ENCODE data around the gene KDM3B. TPM values are rescaled to one million over a fixed set of nuclear protein-coding genes. Genes with fewer than 3 reads are reported as not detected.

The KDM3B gene
- total and polyA plus RNA-seq, 9 of the 15 experiments (the other 6 are each of a cell fraction or from before 2014, with no cell fraction given) = 13.8 to 62.8 (median 41.9) TPM

- no peak for TF ChIP-seq NR4A1 (CRISPR knock-in tag; IDR thresholded peaks at IDR 0.05)
- TF ChIP-seq NR4A1 (tag; IDR thresholded peaks at IDR 0.05) = 0 out of 2 replicates have a peak, but pooled peaks have one; percentile 4
- no peak for TF ChIP-seq ZNF583 (CRISPR knock-in tag; IDR thresholded peaks at IDR 0.05)
- TF ChIP-seq DIDO1 (tag; IDR thresholded peaks at IDR 0.05; ENCODE audit: low read depth) = 0 out of 2 replicates have a peak, but pooled peaks have one; percentile 12
- no peak for TF ChIP-seq CREBBP (IDR thresholded peaks at IDR 0.05; ENCODE audit: low read depth, low read length)
- TF ChIP-seq HEY1 (CRISPR knock-in tag; IDR thresholded peaks at IDR 0.05; ENCODE audit: borderline replicate concordance) = no peak
- TF ChIP-seq SMAD4 (CRISPR knock-in tag; conservative IDR thresholded peaks at IDR 0.05) = peak; percentile 37; the same call in 1 of the 2 replicates
- TF ChIP-seq, protein P1, sequence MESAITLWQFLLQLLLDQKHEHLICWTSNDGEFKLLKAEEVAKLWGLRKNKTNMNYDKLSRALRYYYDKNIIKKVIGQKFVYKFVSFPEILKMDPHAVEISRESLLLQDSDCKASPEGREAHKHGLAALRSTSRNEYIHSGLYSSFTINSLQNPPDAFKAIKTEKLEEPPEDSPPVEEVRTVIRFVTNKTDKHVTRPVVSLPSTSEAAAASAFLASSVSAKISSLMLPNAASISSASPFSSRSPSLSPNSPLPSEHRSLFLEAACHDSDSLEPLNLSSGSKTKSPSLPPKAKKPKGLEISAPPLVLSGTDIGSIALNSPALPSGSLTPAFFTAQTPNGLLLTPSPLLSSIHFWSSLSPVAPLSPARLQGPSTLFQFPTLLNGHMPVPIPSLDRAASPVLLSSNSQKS (CRISPR knock-in tag; IDR thresholded peaks at IDR 0.05) = no peak
- no peak for TF ChIP-seq HOMEZ (CRISPR knock-in tag; IDR thresholded peaks at IDR 0.05)
- TF ChIP-seq NCOA4 (IDR thresholded peaks at IDR 0.05; ENCODE audit: partially characterized antibody) = no peak
- TF ChIP-seq, protein P2, sequence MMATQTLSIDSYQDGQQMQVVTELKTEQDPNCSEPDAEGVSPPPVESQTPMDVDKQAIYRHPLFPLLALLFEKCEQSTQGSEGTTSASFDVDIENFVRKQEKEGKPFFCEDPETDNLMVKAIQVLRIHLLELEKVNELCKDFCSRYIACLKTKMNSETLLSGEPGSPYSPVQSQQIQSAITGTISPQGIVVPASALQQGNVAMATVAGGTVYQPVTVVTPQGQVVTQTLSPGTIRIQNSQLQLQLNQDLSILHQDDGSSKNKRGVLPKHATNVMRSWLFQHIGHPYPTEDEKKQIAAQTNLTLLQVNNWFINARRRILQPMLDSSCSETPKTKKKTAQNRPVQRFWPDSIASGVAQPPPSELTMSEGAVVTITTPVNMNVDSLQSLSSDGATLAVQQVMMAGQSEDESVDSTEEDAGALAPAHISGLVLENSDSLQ (IDR thresholded peaks at IDR 0.05) = no peak; the same call in 1 of the 2 replicates
- TF ChIP-seq MITF (IDR thresholded peaks at IDR 0.05) = no peak; the same call in 1 of the 2 replicates
- no peak for TF ChIP-seq ZNF212 (CRISPR knock-in tag; IDR thresholded peaks at IDR 0.05)
- peak; percentile 33 for TF ChIP-seq ATF1 (CRISPR knock-in tag; IDR thresholded peaks at IDR 0.05)
- peak; percentile 7 for TF ChIP-seq ATF1 (tag; IDR thresholded peaks at IDR 0.05)
- TF ChIP-seq MAFF (IDR thresholded peaks at IDR 0.05; ENCODE audit: low read length) = peak; percentile 64
- TF ChIP-seq XRCC4 (IDR thresholded peaks at IDR 0.05; ENCODE audit: extremely low read depth, insufficient read depth, insufficient read length) = no peak
- peak; percentile 89 for TF ChIP-seq PHF8 (IDR thresholded peaks at IDR 0.05; ENCODE audit: borderline replicate concordance, low read length)
- TF ChIP-seq MYC (IDR thresholded peaks at IDR 0.05; ENCODE audit: low read depth, low read length) = peak; percentile 85
- TF ChIP-seq MYC (CRISPR knock-in tag; IDR thresholded peaks at IDR 0.05; ENCODE audit: borderline replicate concordance, low read depth) = 0 out of 2 replicates have a peak, but pooled peaks have one; percentile 38
- TF ChIP-seq, protein P3, sequence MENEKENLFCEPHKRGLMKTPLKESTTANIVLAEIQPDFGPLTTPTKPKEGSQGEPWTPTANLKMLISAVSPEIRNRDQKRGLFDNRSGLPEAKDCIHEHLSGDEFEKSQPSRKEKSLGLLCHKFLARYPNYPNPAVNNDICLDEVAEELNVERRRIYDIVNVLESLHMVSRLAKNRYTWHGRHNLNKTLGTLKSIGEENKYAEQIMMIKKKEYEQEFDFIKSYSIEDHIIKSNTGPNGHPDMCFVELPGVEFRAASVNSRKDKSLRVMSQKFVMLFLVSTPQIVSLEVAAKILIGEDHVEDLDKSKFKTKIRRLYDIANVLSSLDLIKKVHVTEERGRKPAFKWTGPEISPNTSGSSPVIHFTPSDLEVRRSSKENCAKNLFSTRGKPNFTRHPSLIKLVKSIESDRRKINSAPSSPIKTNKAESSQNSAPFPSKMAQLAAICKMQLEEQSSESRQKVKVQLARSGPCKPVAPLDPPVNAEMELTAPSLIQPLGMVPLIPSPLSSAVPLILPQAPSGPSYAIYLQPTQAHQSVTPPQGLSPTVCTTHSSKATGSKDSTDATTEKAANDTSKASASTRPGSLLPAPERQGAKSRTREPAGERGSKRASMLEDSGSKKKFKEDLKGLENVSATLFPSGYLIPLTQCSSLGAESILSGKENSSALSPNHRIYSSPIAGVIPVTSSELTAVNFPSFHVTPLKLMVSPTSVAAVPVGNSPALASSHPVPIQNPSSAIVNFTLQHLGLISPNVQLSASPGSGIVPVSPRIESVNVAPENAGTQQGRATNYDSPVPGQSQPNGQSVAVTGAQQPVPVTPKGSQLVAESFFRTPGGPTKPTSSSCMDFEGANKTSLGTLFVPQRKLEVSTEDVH (IDR thresholded peaks at IDR 0.05; ENCODE audit: low read depth, partially characterized antibody) = no peak
Observed at GRCh38 chr5:138337685-138338410, 14.6 kb upstream of the KDM3B start, which contains the start of gene FAM53C (continued).
